GM19438 (cell line): ENCODE measurements around the gene ASB16.
A peak's percentile ranks its signal among the peaks of the same experiment; 100 is the strongest.

Experiments
- ATAC-seq: cut with Tn5 transposase; IDR thresholded peaks from one replicate; pipeline ENCODE4 v1.9.1; 2021; ENCODE audit warnings: low read depth; ENCODE audit not compliant: unreplicated experiment

The ASB16 gene

DNA sequence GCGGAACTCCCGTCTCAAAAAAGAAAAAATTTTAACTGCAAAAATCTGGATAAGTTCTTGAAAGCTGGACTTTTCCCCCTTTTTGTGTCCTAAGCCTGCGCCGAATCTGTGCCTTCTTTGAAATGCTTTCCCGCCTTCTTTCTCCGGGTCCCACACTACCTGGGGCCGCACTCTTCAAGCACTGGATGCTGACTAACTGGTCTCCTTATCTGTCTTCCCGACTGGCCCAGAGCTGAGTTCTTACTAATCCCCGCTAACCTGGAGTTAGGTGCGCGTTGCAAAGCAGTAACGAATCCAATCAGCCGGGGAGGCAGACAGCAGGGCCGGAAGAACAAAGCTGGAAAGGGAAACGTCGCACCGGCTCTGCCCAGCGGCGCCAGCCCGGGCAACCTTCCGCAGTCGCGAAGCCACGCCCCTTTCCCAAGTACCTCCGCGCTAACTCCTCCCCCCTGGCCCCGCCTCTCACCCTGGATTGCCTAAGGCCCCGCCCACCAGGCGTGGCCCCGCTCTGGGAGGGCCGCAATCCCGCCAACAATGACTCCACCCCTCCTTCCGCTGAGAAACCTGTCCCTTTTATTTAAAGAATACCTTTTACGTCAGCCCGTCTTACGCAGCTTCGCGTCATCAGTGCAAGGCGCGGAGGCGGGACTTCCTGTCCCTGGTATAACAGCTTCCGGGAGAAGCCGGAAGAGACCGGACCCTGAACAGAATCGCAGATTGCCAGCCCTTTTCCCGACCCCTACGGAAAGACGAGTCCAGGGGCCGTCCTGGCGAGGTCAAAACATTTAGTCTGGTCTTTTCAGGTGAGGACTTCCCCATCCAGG lies 16.0 kb downstream of the ASB16 start, which contains the start of gene TMUB2:
TMUB2 (plus strand) TSS at position 666 of the 824 bp plus-strand sequence. CDS start 737 bp downstream, outside the sequence.
- peak; percentile 84 for ATAC-seq

DNA sequence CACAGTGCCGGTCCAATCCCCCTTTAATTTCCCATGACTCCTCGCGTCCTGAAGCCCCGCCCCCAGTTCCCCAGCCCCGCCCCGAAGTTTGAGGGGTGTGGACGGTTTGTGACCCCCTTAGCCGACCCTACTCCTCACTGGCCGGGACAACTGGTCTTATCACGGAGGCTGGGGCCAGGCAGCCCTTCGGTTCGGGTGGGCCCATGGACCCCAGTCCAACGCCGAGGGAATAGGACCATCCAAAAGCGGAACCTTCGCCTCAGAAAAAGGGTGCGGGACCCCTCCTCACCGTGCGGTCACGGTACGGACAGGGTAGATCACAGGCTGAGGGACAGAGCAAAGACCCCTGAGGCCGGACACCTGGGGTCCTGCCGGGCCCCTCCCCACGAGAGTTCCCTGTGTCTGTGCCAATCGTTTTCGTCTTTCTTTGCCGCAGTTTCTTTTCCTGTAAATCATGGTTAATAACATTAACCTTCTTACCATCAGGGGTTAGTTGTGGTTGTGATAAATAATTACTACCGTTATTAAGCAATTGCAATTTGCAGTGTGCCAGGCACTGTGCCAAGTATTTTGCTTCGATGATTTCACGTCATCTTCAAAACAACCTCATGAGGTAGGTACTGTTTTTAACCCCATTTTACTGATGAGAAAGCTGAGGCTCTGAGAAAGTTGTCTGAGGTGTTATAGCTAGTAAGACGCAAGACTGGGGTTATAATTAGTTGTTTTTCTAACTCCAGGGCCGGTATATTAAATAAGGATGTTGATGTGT lies 16.8 kb downstream of the ASB16 start:
- ATAC-seq = peak; percentile 54

DNA sequence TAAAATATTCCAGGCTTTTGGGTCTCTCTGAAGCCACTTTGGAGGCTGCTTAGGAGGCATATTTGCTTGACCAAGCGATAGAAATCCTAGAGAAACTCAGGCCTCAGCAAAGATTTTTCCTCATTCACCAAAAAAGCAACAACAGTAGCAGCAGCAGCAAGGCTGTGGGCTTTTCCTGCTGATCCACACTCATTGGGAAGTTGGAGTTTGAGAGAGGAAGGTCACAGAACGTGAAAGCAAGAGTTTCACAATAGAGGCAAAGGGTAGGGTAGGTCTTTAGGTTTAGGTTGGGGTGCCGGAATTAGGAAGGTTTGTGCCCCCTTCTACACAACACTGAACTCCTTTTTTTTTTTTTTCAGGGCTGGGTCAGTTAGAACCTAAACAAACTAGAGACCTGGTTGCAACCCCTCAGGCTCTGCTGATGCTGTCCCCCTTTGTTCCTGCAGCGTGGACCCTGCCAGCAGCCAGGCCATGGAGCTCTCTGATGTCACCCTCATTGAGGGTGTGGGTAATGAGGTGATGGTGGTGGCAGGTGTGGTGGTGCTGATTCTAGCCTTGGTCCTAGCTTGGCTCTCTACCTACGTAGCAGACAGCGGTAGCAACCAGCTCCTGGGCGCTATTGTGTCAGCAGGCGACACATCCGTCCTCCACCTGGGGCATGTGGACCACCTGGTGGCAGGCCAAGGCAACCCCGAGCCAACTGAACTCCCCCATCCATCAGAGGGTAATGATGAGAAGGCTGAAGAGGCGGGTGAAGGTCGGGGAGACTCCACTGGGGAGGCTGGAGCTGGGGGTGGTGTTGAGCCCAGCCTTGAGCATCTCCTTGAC lies 18.3 kb downstream of the ASB16 start:
- ATAC-seq = no peak

DNA sequence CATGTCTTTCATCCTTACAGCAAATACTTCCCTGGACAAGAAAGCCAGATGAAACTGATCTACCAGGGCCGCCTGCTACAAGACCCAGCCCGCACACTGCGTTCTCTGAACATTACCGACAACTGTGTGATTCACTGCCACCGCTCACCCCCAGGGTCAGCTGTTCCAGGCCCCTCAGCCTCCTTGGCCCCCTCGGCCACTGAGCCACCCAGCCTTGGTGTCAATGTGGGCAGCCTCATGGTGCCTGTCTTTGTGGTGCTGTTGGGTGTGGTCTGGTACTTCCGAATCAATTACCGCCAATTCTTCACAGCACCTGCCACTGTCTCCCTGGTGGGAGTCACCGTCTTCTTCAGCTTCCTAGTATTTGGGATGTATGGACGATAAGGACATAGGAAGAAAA lies 20.0 kb downstream of the ASB16 start:
- no peak for ATAC-seq

DNA sequence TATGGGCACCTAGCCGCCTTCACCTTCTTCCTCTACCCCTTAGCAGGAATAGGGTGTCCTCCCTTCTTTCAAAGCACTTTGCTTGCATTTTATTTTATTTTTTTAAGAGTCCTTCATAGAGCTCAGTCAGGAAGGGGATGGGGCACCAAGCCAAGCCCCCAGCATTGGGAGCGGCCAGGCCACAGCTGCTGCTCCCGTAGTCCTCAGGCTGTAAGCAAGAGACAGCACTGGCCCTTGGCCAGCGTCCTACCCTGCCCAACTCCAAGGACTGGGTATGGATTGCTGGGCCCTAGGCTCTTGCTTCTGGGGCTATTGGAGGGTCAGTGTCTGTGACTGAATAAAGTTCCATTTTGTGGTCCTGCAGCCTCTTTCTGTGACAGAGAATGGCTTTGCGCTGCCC lies 20.9 kb downstream of the ASB16 start:
- no peak for ATAC-seq

DNA sequence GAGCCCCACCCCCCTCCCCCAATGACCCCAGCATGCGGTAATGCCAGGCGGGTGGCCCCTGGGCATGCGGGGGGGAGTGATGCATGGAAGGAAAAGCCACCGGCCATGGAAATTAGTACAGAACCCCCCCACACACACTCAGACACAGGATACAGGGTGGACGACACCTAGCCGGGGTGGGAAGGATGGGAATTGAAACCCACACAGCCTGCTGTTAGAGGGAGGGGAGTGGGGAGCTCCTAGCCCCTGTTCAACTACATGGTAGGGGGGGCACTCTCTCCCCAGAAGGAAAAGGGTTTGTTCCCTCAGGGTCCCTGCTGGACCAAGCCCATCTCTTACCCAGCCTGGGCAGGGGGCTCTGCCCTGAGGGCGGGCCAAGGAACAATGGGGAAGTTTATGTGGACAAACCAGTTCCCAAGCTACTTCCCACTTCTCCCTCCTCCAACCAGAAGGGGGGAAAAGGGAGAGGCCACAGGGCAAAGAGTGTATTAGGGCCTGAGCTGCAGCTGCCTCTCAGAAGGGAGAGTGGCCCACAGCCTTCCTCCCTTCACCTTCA lies 21.5 kb downstream of the ASB16 start:
- no peak for ATAC-seq

DNA sequence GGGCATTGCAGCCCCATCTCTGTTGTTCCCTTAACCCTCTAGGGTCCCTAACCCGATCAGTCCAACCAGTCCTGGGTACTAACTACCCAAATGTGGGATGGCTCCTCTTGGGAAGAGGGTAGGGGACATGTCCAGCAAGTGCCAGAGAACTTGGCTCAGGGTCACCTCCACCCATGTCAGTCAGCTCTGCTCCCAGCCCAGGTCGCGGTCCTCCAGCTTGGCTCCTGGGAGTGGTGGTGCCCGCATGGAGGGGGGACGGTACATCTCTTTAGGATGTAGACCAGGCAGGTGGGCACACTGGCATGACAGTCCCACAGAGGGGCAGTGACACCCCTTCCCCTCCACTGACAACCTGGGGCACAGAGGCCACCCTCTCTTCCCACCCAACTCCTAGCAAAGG lies 22.2 kb downstream of the ASB16 start:
- no peak for ATAC-seq

DNA sequence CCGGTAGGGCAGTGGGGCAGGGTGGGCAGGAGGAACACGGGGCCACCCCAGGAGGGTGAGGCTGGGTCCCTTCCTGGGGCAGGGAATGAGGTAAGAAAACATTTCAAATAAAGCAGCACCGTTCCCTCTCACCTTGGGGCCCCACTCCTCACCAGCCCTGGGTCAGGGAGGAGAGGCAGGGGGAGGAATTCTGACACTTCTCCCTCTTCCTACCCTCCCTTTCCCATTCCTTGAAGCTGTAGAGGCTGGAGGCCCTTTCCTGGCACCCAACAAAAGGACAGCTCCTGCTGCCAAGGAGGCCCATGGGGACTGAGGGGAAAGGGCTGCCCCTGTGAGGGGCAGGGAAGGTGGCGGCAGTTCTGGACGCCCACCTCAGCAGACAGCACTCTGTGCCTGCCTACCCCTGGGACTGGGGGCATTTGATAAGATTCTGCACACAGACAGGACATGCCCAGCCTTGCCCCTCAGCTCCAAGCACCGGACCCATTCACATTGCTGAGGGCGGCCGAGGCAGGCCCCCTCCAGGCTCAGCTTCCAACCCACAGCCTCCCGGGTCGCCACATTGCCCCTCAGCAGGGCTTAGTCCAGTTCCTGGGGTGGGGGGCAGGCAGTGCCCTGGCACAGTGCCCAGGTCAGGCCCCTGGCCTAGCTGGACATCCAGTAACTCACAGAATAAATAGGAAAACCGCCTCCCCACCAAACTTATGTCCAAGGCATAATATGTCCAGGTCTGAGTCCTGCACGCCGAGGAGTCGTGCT lies 23.0 kb downstream of the ASB16 start:
- no peak for ATAC-seq

DNA sequence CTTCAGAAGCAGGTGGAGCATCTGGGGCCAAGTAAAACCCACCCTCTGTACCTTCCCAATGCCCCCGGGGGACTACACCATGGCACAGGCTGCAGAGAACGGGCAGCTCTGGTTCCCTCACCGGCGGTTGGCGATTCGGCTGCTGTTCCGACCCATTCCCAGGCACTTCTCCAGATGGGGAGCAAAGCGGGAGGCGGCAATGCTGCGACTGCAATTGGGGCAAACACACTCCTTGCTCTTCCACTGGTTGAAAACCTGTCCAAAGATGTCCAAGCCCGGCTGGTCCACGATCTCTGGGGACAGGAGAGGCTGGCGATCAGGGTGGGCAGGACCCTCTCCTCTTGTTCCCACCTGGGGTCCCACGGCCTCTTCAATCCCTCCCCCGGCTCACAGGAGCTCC lies 26.6 kb downstream of the ASB16 start:
- ATAC-seq = no peak

DNA sequence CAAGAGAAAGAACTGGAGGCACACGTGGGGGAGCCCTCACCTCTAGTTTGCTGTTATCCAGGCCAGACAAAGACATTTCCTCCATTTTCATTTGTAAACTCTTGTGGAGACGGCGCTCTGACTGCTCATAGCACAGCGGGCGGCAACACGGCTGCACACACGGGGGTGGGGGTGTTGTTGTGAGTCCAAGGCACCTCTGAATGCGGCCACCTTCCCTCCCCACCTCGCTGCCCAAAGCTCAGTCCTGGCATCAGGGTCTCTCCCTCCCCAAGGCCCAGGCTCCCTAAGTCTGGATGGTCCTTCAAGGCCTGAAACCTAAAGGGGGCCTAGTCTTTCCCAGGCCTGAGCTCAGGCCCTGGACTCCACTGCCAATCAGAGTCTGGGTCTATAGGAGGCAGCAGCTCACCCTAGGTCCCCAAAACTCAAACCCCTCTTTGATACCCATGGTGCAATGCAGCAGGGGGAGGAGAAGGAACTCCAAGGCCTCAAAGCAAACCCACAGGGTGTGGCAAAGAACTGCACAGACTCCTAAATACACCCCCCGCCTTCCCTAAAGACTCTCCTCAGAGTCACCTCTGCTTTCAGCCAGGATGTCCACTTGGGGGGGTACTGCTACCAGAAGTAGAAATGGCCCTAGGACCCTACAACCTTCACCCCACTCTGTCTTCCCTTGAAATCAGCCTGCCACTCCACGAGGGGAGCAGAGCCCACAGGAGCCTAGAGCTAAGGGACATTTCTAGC lies 27.6 kb downstream of the ASB16 start:
- ATAC-seq = no peak

DNA sequence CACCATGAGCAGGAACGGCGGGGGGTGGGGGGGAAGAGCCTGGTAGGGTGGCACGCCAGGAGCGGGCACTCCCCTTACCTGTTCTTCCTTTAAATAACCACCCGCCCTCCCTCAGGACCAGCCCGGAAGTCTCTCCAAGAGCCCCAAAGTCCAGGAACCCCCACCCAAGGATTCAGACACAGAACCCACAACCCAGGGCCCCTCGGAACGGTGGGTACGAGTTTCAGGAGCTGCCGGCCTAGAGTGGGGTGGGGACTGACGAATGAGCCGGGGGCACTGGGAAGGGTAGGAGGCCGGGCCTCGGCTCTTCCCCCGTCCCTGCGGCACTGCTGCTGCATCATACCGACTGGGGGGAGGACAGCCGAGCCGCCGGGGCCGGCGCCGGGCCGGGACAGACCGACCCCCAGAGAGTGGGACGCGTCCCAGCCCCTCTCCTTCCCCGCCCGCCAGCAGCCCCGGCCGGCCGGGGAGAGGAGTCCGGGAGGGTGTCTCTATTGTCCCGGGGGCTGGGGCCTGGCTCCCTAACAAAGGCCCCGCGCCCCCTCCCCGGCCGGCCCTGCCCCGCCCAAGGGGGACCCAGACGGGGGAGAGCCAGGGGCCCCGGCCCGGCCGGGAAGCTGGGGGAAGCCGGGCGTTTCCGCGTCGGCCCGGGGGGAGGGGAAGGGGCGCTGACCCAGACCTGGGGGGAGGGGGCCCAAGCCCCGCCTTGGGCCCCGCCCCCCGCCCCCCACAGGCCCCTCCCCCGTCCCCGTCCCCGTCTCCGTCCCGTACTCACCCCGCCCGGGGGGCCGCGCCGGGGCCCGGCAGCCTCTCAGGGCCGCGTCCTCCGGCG lies 28.4 kb downstream of the ASB16 start:
- ATAC-seq = peak; percentile 9

DNA sequence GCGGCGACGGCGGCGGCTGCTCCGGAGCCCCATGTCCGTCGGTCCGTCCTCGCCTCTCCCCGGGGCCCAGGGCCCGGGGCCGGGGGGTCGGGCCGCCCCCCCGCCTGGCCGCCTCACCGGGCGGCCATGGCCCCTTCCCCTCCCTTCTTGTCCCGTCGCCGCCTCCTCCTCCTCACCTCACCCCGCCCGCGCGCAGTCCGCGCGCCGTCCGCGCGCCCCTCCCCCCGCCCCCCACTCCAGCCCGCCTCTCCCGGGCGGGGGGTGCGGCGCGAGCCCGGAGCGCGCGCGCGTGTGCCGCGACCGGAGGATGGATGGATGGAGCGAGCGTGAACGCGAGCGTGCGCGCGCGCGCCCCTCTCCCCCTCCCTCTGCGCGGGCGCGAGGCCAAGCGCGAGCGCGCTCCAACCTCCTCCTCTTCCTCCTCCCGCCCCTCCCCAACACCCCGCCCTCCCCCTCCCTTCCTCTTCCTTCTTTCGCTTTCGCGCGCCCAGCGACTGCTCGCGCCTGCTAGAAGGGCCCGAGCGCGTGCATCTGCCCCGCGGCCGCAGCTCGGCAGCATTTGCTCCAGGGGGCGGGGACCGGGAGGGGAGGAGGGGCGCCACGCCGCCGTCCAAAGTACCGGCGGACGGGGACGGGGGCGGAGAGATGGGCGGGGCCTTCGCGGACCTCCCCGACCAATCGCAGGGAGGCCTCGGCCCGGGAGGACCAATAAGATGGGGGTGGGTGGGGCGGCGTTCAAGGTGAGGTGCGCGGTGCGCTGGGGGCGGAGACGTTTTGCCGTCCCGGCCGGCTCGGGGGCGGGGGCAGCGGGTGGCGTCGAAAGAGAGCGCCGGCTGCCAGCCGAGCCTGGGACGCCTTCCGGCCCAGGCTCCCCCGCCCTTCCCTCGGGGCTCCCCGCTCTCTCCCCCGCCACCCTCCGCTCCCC lies 29.3 kb downstream of the ASB16 start, which contains the start of gene ATXN7L3:
ATXN7L3 (minus strand) TSS at position 332 of the 925 bp plus-strand sequence. CDS start 1,814 bp downstream, outside the sequence.
- ATAC-seq = peak; percentile 48

DNA sequence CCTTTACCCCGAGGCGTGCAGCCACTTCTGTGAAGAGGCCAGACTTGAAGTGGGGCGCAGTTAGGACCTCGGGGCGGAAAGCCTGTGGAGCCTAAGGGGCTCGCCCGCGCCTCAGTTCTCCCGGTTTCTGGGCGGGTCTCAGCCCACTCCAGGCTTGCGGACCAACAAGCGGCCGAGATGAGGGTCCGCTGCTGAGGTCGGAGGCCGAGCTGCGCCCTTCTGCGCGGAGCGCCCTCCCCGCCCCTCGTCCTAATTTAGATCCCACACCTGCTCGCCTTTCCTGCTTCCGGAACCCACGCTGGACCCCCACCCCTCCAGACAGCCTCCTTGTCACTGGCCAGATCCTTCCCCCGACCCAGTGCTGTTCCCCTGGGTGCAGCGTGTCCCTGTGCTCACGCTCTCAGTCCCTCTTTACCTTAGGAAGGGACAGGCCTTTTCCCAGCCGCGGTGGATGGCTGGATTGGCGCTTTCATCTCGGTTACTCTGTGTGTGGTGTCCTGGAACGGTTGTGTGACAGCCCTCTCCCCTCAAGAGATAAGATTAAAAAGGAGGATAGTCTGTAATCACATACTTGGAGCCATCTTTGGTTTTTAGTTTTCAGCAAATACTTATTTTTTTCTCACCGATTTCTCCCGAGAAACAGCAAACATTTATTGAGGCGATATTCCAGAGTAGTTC lies 30.1 kb downstream of the ASB16 start:
- no peak for ATAC-seq

DNA sequence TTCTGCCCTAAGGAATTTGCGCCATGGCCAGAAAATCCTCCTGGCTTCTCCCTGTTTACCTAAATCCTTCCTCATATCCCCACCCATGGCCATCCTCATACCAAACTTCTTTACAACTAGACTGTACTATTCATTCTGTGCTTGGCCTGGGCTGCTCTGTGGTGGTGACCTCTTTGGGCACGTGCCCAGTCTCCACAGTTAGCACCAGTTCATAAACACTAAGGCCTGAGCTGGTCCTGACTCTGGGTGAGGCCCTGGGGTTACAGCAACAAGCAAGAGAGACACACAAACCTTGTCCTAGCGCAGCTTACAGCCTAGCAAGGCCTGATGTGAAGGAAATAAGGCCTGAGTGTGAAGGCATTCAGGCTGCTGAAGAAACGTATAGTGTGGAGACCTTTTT lies 32.3 kb downstream of the ASB16 start:
- ATAC-seq = no peak

DNA sequence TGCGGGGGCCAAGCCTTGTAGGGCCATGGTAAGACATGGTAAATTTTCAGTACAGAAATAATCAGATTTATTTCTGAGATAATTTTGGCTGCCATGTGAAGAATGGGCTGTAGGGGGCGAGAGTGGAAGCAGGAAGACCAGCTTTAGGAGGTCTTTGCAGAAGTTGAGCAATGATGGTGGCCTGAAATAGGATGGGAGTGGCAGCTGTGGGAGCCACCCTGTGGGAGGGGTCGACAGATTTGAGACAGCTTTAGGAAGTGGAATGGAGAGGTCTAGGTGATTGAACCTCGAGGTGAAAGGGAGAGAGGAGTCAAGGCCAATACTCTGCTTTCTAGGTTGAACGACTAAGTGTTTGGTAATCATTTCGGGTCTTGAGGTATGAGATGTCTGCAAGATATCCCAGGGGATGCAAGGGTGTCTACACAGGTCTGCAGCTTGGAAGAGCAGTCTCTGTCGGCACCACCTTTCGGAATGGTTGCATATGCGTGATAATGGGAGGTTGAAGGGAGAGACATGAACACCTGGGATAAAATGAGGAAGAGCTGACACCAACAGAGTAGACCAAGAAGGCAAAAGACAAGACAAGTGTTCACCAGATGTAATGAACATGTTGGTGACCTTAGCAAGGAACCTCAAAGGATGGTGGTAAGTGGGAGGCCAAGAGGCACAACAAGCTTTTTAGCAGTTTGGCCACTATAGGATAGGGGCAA lies 33.4 kb downstream of the ASB16 start:
- no peak for ATAC-seq

DNA sequence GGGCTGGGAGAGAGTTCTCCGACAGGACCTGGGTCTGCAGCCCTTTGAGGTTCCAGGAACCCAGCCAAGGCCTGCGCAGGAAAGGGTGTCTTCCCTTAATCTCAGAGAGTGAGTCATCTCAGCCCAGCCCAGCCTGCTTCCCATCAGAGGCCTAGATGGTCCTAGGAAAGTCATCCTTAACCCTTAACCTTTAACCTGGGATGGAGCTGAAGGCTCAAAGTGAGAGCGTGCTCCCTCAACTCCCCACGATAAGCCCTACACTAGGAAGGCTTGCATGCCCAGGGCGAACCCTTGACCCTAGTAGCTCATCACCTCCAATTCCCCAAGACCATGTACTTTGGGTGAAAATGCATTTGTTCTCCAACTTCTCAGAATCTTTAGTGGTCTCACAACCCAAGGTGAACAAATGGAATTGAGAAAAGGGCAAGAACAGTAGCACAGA lies 34.0 kb downstream of the ASB16 start:
- ATAC-seq = no peak
